HG03354 (cell line): ENCODE measurements around the gene LUM.

Experiments used
- ATAC-seq: cut with Tn5 transposase; IDR thresholded peaks from one replicate; pipeline ENCODE4 v1.9.1; 2021; ENCODE audit warnings: mild to moderate bottlenecking; ENCODE audit not compliant: unreplicated experiment, poor library complexity, severe bottlenecking

Gene LUM, protein sequence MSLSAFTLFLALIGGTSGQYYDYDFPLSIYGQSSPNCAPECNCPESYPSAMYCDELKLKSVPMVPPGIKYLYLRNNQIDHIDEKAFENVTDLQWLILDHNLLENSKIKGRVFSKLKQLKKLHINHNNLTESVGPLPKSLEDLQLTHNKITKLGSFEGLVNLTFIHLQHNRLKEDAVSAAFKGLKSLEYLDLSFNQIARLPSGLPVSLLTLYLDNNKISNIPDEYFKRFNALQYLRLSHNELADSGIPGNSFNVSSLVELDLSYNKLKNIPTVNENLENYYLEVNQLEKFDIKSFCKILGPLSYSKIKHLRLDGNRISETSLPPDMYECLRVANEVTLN

GRCh38 chr12:91111366-91112325, at the start of gene LUM:
Gene LUM (minus strand): TSS chr12:91111494. CDS start chr12:91108979, 2,515 bp downstream.
- no peak for ATAC-seq

- ATAC-seq: no peak
Measured at GRCh38 chr12:91161009-91161408, 49.7 kb upstream of the LUM start.

- ATAC-seq: no peak
Measured at GRCh38 chr12:91155990-91156389, 44.7 kb upstream of the LUM start.

- ATAC-seq: no peak
Measured at GRCh38 chr12:91154131-91154530, 42.8 kb upstream of the LUM start.

DNA sequence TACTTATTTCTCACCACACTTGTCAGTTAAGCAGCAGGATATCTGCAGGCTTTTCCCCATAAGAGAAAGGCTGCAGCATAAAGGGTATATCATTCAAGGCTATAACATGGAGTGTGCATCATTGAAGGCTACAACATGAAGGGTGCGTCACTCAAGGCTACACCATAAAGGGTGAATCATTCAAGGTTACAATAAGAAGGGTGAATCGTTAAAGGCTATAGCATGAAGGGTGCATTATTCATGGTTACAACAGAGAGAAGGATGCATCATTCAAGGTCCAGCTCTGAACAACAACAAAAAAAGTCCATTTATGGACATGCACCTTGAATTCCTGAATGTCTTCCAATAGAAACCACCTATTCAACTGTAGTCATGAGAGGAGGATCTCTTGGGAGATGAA, 32.8 kb upstream of the LUM start:
- no peak for ATAC-seq

GRCh38 chr12:91143206-91143605, 31.9 kb upstream of the LUM start:
- no peak for ATAC-seq

DNA sequence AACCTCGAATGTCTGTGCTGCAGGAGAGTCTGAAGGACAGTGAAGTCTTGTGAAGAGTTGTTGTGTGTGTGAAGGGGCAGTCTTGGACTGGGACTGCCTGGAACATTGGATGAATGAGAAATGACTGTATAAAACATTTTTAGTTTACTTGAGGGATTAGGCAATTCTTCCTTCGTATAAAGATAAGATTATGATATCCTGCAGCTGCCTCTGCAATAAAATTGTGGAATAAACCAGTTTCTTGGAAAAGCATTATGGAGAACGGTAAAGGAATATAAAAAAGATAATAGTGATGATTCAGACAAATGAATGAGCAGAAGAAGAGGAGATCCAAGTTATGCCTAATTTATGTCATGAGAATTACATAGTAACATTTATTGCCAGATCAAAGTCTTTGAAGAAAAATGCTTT, 30.9 kb upstream of the LUM start:
- ATAC-seq: no peak

DNA sequence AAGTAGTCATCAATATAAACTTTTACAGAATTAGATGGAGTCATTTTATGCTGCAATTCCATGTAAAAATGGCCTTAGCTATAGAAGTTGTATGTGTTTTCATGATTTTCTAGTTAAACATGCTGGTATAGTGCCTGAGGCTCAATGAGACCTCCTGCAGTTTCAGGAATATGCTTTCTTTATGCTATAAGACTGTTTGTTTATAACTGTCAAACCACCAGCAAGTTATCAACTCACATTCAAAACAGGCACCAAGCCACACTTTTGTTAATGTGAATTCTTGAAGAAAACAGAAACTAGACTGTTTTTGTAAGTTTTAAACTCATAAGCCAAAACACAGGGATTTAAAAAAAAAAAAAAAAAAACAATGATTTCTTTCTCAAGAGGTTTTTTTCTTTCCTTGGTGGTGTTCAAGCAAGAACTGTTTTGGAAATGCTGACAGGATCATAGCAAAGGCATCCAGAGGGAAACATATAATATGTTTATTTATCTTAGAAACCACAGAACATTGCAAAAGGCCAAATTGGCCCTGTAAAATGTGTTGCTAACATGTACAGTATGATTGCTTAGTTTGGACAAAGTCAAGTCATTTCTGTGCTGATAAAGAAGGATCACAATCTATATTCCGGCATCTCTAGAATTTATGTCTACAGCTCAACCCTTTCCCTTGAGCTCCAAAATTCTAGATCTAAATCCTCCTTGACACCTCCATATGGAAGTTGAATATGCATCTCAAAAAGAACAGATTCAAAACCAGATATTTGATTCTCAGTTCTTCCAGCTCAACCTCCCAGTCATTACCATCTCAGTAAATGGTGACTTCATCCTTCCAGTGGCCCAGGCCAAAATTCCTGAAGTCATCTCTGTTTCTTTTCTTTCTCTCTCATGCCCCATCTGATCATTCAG, 29.0 kb upstream of the LUM start:
- ATAC-seq: no peak

DNA sequence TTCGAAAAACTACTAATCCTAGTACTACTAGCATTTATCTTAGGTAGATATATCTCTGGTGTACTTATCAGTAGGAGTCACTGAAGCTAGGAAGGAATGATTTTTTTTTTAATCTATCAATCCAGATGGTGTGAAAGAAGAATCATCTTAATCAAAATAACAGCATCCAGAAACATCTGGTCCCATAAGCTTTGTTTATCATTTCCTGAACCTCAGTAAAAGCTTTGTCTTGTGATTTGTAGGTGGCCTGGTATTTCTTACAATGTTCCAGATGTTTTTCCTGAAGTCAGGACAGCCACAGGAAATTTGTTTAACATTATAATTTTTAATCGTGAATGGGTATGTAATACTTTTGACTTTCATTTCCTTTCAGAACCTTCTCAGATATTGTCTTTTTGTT, 28.0 kb upstream of the LUM start:
- ATAC-seq: no peak

- ATAC-seq: no peak
Measured at GRCh38 chr12:91138337-91138920, 27.1 kb upstream of the LUM start.

- no peak for ATAC-seq
Measured at GRCh38 chr12:91133871-91134270, 22.6 kb upstream of the LUM start.

DNA sequence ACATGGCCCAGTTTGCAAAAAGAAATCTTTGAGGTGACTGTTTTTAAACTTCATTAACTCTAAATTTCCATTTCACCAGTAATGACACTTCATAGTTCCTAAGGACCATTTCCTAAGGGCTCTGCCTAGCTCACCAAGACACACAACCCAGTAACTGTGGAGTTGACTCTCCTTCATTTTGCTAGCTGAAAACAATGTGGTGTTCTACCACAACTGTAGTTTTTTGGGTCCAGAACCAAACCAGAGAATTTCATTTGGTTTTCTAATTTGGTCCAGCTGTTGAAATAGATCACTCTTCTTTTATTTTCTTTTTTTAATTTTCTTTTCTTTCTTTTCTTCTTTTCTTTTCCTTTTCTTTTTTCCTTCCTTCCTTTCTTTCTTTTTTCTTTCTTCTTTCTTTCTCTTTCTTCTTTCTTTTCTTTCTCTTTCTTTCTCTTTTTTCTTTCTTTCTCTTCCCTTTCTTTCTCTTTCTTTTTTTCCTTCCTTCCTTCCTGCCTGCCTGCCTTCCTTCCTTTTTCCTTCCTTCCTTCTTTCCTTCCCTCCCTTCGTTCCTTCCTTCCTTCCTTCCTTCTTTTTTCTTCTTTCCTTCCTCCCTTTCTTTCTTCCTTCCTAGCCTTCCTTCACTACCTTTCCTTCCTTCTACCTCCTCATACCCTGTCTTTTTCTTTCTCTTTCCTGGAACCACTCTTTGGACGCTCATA, 18.5 kb upstream of the LUM start:
- no peak for ATAC-seq

DNA sequence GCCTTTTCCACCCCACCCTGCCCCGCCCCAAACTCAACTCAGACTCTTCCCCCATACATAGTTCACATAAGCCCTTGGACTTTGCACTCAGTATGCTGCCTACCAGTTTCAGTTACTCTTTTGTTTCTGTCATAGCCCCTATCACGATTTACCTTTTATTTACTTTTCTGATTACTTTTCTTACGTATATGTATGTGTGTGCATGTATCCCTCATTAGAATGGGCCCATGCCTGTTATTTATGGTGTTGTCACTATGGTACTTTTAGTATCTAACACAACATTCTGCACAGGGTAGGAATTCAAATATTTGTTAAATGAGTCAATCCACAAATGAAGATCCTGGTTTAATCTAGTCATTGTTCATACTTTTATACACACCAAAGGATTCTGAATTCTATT, 16.5 kb upstream of the LUM start:
- ATAC-seq: no peak

DNA sequence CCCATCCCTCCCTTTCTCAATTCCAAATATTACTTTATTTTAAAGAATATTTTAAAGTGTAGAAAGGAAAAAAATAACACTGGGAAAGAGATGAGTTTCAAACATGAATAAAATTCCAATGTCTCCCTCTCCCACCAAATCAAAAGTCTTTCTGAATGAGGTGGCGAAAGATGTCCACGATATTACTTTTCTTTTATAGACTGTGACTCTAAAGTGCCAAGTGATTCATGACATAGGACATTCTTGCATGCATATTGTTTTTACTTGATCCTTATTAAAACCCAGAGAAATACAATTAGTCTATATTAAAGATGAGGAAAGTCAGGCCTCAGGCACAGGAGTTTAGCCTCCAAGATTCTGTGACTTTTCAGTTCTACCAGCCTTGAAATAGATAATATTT, 16.0 kb upstream of the LUM start:
- ATAC-seq: no peak

GRCh38 chr12:91126516-91126915, 15.2 kb upstream of the LUM start:
- no peak for ATAC-seq

GRCh38 chr12:91123236-91123916, 12.1 kb upstream of the LUM start:
- ATAC-seq: no peak

DNA sequence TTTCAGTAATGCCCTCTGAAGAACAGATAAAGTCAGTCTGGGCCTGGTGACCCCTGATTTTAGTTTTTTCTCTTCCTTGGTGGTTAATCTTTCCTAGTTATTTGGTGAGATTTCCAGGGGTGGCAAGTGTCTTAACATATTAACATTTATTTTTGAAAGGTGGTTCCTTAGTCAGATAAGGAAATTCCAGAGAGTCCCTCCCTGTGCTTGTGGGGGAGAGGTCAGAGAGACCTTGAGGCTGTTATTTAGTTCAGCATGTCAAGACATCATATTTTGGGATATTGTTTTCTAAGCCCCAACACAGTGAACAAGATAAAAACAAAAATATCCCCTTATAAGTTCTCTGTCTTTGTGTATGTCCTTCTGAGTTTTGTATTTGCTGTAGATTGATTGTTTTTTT, 9.5 kb upstream of the LUM start:
- no peak for ATAC-seq

DNA sequence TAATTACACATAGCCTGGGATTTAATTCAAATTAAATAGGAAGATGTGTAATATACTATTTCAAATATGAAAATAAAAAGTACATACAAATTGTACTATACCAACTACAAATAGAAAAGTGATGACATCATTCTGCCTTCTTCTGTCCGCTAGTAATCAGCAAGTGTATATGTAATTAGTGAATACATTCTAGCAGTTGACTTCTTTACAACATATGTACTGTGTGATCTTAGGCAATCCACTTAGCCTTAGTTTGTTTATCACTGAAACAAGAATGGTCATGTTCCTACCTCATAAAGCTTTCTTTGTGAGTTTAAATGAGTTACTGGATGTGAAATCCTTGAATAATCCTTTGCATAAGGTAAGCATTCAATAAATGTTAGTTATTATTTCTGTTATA, 7.8 kb upstream of the LUM start:
- ATAC-seq: no peak
